HG03095 (cell line): ENCODE measurements around the gene SLC24A1.
"Not testable (repeated sequence)": the region's sequence is repeated elsewhere in the genome, so short reads cannot be mapped to it uniquely, and the experiment has no call there.

Experiments used
- ATAC-seq: cut with Tn5 transposase; IDR thresholded peaks from one replicate; pipeline ENCODE4 v1.9.1; 2021; ENCODE audit warnings: moderate library complexity; ENCODE audit not compliant: unreplicated experiment

SLC24A1 gene

GRCh38 chr15:65621638-65622037, at the start of gene SLC24A1:
Gene SLC24A1, plus strand, starts transcription at chr15:65621938. Its CDS starts 2,143 bp downstream, at chr15:65624081.
- no peak for ATAC-seq

- no peak for ATAC-seq
Measured at GRCh38 chr15:65571971-65572370, 49.8 kb upstream of the SLC24A1 start.

DNA sequence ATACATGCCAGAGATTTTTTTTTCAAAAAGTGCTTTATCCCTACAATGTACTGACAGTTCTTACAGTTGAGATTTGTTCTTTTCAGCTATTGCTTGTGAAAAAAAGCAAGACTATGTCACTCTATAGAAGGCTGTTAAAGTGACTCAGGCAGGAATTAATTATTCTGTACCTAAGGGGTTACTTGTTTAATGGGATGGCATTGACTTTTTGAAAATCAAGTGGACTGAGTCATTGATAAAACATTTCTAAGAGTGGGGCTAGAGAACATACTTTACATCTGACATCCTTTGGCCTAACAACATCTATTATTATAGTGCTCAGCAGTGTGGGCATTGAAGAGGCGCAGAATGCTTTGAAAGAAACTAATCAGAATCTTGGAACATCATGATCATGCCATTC, 45.1 kb upstream of the SLC24A1 start:
- no peak for ATAC-seq

GRCh38 chr15:65577129-65577996, 44.4 kb upstream of the SLC24A1 start:
- ATAC-seq: no peak

- no peak for ATAC-seq
Measured at GRCh38 chr15:65578904-65579728, 42.6 kb upstream of the SLC24A1 start.

DNA sequence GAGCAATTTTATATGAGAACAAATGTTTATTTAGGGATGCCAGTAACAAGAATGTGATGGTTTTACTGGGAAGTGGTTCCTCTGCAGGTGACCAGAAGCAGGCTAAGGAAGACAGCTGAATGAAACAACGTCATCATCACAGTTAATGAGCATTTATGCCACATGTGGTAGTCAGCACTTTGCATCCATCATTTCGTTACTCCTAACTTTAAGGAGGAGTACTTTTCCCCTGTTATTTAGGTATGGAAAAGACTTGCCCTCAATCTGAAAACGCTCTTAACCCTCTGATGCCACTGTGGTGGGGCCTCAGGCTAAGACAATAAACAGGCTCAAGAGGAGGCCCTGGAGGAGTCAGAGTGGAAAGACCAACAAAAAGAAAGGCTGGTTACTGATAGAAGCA, 42.0 kb upstream of the SLC24A1 start:
- no peak for ATAC-seq

DNA sequence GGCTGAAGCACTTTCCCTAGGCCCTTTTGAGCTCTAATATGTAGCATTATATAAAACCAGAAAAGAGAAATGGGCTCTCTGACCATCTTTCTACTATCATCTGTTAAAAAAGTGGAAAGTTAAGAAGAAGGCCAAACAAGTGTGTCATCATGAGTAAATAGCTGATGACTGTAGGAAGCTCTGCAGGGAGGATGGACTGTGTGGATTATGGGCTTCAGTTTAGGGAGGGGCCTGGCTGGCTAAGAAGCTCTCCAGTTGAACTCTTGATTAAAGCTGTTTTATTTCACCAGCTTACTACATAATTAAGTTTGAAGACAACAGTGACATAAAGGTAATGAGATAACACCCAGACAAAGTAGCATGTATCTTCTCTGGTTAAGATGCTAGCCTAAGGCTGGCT, 41.5 kb upstream of the SLC24A1 start:
- ATAC-seq: no peak

- no peak for ATAC-seq
Measured at GRCh38 chr15:65583701-65584100, 38.0 kb upstream of the SLC24A1 start.

GRCh38 chr15:65584241-65584640, 37.5 kb upstream of the SLC24A1 start:
- ATAC-seq: no peak

DNA sequence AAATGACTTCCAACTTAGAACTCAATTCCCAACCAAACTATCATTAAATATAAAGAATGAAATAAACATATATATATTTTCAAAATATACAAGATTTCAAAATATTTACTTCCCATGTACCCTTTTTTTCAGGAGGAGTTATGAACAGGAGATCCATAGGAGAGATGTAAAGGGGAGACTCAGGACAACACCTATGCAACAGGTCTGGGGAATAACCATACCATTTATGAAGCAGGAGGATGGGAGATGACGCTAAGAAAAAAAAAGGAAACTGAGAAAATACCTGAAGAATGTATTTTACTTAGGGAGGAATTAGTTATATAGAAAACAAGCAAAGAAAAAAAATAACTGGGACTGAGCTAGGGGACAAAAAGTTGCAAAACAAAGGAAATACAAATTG, 34.6 kb upstream of the SLC24A1 start:
- no peak for ATAC-seq

DNA sequence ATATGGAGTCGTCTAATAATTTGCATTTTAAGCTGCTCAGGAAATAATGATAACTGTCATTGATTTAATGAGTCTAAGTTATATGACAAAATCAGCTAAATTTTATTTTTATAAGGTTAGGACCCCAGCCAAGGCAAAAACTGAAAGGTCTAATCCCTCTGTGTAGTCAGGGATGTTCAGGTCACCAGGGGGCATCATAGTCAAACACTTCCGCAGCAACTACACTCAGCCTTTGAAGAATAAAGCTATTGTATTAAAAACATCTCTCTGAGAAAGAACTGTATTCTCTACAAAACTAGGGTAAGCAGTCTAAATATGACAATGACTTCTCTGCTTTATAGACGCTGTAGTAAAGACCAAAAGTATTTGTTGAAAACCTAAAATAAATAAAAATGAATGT, 25.8 kb upstream of the SLC24A1 start:
- ATAC-seq: no peak

DNA sequence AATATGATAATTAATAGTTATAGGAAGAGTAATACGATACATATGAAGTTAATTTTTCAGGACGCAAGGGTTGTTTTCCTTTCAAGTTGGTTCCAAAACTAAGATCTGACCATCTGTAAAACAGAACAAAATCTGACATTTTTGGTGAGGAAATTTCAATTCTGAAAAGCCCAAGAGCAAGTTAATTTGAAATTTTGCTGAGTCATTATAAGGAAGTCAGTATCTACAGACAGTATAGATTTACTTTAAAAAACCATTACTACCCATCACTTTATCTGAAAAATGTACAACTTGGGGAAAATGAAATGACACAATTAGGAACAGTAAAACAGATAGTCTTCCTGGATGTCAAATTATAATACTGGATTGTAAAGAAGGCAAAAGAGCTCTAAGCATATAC, 23.3 kb upstream of the SLC24A1 start:
- no peak for ATAC-seq

DNA sequence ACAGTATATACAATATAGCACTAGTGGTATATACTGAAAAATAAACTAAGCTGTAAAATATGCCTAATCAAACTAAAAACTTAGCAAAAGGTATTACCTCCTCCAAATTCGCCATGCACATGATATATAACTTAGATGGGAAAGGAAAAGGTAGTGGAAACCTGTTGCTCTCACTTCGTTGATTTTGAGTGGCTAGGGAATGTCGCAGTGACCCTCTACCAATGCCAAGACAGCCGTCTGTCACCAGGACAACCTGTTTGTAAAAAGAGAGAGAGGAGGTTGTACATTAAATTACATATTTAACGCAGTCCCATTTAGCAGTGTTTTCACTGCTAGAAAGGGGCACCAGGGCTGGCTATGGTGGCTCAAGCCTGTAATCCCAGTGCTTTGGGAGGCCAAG, 22.1 kb upstream of the SLC24A1 start:
- no peak for ATAC-seq

- no peak for ATAC-seq
Measured at GRCh38 chr15:65603134-65603533, 18.6 kb upstream of the SLC24A1 start.

GRCh38 chr15:65603559-65603958, 18.2 kb upstream of the SLC24A1 start:
- no peak for ATAC-seq

DNA sequence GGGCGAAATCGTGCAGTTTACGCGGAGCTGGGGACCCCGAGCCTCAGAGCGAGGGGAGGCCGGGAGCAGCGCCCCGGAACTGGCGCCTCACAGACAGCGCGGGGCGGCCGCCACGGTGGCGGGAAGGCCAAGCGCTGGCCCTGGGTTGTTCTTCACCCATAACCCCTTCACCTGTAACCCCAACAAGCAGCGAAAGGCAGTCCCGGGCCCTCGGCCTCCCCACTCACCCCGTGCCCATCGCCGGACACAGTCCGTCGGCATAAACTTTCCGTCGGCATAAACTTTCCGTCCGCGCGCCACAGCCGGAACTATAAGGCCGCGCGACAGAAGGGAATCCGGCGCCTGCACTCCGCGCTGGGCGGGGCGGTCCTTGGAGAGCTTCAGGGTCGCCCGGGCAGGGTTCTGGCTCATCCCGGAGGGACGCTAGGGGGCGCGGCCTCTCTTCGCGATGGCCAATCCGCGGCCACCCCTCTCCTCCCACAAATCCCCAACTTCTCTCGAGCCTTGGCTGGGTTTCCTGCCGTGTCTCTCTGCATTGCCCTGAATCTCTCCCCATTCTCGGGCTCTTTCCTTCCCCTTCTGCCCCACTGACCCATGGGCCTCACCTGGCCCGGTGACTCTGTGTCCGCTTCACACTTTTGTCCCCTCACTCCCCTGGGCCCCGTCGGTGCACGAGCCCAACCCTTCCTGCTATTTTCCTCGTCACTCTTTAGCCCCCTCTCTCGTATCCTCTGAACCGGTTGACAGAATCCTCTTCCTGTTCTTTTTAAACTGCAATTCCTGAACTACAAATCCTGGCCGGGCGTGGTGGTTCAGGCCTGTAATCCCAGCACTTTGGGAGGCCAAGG, 10.6 kb upstream of the SLC24A1 start, which contains the start of gene INTS14:
Gene INTS14 (minus strand): TSS at position 261 of the 848 bp plus-strand sequence. CDS start 3,751 bp downstream, outside the sequence.
- ATAC-seq: peak; percentile 92

GRCh38 chr15:65611888-65612615, 9.7 kb upstream of the SLC24A1 start:
- no peak for ATAC-seq

DNA sequence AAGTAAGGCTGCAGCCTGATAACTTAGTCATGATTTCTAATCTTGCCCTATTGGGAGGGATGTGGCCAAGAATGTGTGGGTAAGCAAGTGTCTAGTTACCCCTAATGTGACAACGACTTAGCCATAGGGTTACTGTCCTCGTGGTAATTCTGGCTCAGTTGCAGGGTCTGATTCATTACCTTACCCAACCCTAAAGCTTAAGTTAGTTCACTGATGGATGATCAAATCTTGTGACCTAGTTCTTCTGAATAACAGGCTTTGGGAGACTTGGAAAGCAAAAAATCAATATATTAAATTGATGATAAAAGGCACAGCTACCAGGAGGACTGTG, 9.2 kb upstream of the SLC24A1 start:
- no peak for ATAC-seq

- ATAC-seq: no peak
Measured at GRCh38 chr15:65612949-65613744, 8.6 kb upstream of the SLC24A1 start.

DNA sequence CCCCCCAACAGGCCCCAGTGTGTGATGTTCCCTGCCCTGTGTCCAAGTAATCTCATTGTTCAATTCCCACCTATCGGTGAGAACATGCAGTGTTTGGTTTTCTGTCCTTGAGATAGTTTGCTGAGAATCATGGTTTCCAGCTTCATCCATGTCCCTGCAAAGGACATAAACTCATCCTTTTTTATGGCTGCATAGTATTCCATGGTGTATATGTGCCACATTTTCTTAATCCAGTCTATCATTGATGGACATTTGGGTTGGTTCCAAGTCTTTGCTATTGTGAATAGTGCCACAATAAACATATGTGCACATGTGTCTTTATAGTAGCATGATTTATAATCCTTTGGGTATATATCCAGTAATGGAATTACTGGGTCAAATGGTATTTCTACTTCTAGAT, 5.9 kb upstream of the SLC24A1 start:
- ATAC-seq: not testable (repeated sequence)
